NOMO-1 treated with DMSO at 0.1 percent for 48 hours (cell line): ENCODE data around the gene SEPTIN2.
"Not testable (repeated sequence)": the region's sequence is repeated elsewhere in the genome, so short reads cannot be mapped to it uniquely, and the experiment has no call there.

Experiments
- DNase-seq: peaks from one replicate; lab custom pipeline; 2025; ENCODE audit not compliant: unreplicated experiment; lab: John Stamatoyannopoulos, UW

Gene SEPTIN2

GRCh38 chr2:241378816-241379215, 63.1 kb downstream of the SEPTIN2 start:
- DNase-seq = no peak

DNA sequence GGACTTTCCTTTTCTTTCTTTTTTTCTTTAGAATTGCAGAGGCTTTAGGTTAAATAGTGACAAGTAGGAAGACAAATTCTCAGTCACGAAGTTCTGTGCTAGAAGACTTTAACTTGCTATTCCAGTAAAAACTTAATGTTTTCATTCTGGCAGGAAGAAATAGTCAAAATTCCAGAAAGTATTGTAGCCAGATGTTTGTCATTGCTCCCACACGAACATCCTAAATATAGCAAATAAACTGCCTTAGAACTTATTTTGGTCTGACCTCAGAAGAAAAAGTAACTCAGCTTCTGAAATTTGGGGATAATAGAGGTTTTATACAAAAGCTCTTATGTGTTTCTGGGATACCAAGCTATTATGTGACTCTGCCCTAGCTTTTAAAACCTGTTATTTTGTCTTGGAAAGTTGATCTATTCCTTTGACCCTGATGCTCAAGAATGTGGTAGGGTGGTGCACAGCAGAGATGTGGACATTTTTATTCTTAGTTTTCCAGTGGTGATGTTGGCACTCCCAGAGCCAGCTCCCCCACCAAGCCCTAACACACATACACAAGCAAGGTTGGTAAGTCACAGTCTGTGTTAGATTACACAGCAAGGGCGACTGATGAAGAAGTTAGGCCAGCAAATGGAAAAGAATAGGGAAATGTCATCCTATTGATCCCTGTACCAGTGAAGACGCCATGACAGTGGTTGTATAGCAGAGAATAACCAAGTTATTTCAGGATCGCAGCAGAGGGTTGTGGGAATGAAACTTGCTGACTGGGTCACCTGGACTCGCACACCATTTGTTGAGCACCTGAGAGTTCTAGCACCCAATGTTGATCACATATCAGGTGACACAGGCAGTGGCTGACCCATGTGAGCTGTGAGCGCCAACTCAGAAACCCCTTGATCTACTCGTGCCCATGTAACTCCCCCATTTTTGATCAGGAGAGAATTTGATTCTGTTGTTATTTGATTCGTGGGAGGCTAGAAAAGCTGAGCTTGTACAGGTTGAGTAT, 64.1 kb downstream of the SEPTIN2 start:
- no peak for DNase-seq

DNA sequence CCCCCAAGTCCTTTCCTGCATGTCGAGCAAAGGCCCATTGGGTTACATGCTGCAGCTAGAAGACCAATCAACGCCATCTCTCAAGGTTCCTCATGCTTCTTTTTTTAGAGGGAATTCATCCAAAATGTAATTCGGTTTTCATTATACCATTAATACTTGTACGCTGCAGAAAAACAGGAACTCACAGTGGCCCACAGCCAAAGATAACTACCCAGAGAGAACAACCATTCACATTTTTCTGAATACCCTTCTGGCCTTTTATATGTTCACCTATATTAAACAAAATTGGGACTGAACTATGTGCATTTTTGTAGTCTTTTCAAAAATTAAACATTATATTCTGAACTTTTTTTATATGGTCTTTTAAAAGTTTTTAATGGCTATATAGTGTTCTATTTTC, 66.1 kb downstream of the SEPTIN2 start:
- peak; percentile 35 for DNase-seq

DNA sequence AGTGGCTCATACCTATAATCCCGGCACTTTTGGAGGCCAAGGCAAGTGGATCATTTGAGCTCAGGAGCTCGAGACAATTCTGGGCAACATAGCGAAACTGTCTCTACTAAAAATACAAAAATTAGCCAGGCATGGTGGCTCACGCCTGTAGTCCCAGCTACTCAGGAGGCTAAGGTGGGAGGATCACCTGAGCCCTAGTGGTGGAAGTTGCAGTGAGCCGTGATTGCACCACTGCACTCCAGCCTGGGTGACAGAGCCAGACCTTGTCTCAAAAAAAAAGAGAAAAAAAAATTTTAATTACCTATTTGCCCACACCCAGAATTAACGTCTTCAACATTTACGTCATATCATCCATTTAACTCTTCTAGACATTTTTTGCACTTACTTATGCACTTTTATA, 69.7 kb downstream of the SEPTIN2 start:
- DNase-seq = not testable (repeated sequence)

GRCh38 chr2:241386519-241386918, 70.8 kb downstream of the SEPTIN2 start:
- no peak for DNase-seq

- DNase-seq = no peak
These were observed 74.0 kb downstream of the SEPTIN2 start for GRCh38 chr2:241389697-241390096.

DNA sequence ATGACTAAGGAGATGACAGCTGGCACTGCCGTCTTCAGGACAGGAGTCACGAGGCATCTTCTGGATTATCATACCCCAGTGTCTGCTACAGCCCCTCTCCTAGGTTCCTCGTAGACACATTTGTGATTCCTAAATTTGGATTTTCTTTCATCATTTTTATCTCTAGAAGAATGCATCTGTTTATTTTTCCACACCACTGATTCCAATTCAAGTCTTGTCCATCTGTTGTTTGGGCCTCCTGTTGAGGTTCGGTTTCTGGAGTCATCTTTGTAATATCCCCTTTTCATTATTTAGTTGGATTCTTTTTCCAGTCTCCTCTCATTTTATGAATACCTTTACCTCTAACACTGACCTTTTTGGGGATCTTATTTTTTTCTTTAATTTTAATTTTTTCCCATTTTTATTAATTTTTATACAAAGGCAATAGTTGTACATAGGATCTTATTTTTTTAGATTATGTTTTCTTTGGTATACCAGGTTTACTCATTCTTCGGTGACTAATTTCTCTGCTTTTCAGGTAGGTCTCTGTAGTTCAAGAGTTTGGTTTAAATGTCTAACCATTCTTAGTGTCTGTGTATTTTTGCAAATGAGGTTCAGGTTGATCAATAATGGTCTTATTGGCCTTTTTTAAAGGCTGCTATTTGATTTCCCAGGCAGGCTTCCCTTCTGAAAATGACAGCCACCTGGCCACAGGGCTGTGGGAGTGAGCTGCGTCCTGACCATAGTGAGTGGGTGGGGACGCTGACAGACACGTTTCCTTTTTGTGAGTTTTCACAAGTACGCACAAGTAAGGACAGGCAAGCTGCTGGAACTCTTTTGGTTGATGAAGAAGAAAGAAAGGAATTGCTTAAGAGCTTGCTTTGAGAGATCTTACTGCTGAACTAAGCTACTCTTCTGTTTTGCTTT, 74.8 kb downstream of the SEPTIN2 start:
- DNase-seq = no peak

- no peak for DNase-seq
These were observed 76.4 kb downstream of the SEPTIN2 start for GRCh38 chr2:241391892-241392665.

DNA sequence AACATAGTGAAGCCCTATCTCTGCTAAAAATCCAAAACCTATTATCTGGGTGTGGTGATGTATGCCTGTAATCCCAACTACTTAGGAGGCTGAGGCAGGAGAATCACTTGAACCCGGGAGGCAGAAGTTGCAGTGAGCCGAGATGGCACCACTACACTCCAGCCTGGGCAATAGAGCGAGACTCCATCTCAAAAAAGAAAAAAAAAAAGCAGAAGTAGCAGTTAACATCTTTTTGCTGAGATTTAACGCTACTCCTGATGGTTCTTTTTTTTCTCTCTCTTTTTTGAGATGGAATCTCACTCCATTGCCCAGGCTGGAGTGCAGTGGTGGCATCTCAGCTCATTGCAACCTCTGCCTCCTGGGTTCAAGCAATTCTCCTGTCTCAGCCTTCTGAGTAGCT, 77.0 kb downstream of the SEPTIN2 start:
- DNase-seq = not testable (repeated sequence)

DNA sequence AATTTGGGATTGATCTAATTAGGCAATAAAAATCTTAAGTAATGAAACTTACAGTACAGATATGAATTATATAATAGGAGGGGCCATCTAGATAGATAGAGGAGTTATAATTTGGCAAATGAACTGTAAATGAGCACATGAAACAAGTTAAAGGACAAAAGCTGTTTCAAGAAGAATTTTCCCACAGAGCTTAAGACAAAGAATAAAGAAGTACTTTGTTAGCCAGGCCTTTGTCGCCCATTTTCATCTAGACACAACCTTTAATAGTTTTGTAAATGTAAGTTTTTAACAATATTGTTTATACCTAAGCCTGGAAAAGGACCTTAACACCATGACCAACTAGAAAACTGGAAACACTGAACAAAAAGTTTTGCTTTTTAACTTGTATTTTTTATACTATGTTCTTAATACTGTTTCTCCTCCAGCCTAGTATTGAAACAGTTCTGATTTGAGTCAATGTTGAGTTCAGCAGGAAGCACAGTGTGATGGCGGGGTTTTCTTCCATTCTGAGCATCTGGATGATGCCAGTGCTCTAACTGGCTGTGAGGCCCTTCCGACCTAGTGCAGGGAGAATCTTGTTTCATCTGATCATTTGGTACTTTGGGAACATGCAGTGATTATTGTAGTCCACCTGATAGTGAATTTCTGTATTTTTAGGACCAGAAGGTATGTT, 77.9 kb downstream of the SEPTIN2 start:
- DNase-seq = no peak

DNA sequence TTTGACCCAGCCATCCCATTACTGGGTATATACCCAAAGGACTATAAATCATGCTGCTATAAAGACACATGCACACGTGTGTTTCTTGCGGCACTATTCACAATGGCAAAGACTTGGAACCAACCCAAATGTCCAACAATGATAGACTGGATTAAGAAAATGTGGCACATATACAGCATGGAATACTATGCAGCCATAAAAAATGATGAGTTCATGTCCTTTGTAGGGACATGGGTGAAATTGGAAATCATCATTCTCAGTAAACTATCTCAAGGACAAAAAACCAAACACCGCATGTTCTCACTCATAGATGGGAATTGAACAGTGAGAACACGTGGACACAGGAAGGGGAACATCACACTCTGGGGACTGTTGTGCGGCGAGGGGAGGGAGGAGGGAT, 81.1 kb downstream of the SEPTIN2 start:
- not testable (repeated sequence) for DNase-seq

DNA sequence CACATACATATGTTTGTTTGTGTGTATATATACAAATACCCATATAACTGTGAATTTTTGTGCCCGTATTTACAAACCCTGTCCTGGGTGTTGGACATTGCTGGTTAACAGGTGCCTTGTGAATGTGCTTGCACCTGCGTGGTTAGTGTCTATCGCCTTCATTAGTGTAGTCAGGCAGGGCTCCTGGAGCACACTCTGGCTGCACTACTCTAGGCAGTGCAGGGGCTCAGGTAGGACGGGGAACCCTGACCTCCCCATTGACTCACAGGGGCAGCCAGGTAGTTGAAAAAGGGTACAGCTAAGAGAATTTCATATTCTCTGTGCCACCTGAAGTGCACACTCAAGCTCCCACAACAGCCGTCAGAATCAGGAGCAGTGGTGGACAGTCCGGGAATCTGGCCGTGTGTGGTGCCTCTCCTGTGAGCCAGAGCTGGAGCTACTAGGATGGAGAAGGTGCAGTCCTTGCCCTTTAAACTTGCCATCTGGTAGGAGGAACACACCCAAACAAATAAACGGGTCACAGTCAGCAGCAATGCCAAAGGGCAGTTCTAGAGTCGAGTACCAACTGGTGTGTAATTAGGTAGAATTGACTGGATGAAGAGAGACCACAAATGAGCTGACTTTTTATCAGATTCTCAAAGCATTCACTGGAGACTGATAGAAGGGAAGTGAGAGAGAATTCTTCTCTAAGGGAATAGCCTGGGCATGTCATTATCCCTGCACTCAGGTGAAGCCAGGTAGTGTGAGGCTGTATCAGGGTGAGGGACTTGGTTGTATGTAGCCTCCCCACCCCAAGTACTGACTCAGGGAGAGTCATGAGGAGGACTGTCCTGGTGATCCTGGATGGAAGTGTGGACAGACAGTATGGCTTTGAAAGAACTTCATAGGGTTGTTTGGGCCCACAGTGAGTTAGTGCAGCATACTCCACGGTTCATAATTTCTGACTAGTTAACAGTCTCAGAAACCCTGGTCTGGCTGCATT, 84.5 kb downstream of the SEPTIN2 start:
- DNase-seq = no peak
